ENCODE measurements around the gene FKBP14. TPM values are rescaled to one million over a fixed set of nuclear protein-coding genes. Genes with fewer than 3 reads are reported as not detected.

Gene FKBP14
- total RNA-seq, 1 donor from 2014 or later = 11.7 TPM

DNA sequence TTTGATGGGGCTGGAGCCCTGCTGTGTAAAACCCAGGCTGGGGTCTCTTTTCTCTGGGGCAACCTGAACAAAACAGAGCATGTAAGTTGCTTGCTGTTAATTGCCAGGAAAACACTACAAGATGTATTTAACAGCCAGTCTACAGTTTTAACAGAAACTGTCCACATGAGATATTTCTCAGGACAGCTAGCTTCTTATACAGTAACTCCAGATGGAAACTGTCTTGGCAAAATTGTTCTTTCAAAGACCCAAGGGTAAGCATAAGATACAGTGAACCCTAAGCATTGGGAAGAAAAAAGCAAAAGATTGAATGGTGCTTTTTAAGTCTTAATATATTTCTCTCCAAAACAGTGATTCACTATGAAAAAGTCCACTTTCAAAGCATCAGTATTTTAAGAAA, 8.1 kb downstream of the FKBP14 start:
- Histone ChIP-seq H3K27ac (no peak overlapping the region), H3K27me3 (ENCODE audit: low read depth) (no peaks in the 10 kb centered on the region), H3K9me3 (no peaks in the 10 kb centered on the region), H3K4me3 (no peak overlapping the region), H3K36me3 (peaks cover 24% of the 10 kb centered on the region), H3K4me1 (no peaks in the 10 kb centered on the region)
- TF ChIP-seq, protein P1, sequence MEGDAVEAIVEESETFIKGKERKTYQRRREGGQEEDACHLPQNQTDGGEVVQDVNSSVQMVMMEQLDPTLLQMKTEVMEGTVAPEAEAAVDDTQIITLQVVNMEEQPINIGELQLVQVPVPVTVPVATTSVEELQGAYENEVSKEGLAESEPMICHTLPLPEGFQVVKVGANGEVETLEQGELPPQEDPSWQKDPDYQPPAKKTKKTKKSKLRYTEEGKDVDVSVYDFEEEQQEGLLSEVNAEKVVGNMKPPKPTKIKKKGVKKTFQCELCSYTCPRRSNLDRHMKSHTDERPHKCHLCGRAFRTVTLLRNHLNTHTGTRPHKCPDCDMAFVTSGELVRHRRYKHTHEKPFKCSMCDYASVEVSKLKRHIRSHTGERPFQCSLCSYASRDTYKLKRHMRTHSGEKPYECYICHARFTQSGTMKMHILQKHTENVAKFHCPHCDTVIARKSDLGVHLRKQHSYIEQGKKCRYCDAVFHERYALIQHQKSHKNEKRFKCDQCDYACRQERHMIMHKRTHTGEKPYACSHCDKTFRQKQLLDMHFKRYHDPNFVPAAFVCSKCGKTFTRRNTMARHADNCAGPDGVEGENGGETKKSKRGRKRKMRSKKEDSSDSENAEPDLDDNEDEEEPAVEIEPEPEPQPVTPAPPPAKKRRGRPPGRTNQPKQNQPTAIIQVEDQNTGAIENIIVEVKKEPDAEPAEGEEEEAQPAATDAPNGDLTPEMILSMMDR (IDR thresholded peaks at IDR 0.05) = no peak
- intact Hi-C loops (cut with DNase I) = no loop called here
- DNase-seq (no peak), ATAC-seq (no peak)

DNA sequence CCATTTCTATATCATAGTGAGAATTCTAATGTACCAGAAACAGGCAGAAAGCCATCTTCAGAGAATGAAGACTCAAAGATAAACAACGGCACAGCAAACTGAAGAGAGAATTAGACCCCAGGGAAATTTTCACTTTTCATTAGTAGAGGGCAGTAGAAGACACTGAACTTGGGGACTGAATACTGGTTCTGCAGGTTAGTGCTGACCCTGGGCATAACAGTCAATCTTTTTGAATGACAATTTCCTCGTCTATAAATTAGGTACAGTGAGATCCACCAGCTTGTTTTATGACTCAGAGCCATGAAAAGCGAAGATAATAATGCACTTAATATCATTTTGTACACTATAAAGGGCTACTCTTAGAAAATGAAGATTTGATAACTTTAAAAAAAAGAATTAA, 13.7 kb downstream of the FKBP14 start:
- ATAC-seq (no peak), DNase-seq (no peak)
- intact Hi-C loops (cut with DNase I) = no loop called here
- Histone ChIP-seq H3K27me3 (ENCODE audit: low read depth) (no peaks in the 10 kb centered on the region), H3K4me1 (no peaks in the 10 kb centered on the region), H3K27ac (no peak overlapping the region), H3K36me3 (peaks cover 26% of the 10 kb centered on the region), H3K4me3 (no peak overlapping the region), H3K9me3 (no peaks in the 10 kb centered on the region)
- TF ChIP-seq, protein P1 (IDR thresholded peaks at IDR 0.05) = no peak

DNA sequence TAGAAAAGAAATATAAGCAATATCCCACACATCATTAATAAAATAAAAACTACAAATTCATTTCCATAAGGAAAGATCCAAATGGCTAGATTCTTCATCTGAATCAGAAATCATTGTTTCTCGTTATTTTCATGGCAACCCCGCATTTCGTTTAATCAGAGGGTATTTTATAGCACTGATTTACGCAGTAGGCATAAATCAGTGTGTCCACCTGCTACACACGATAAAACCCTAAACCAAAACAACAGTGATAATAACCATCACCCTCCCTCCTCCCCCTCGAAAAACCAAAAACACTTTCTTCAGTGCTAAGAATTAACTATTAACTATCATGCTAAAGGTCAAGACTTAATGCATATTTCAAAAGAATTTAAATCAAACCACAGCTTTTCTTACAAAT, 16.5 kb downstream of the FKBP14 start:
- DNase-seq (no peak), ATAC-seq (no peak)
- peaks cover 17% of the 10 kb centered on the region for H3K36me3 ChIP-seq
- intact Hi-C loops (cut with DNase I) = no loop called here
- H3K4me3 ChIP-seq = no peak overlapping the region
- H3K27me3 ChIP-seq (ENCODE audit: low read depth) = no peaks in the 10 kb centered on the region
- TF ChIP-seq, protein P1 (IDR thresholded peaks at IDR 0.05) = no peak
- H3K4me1 ChIP-seq = no peaks in the 10 kb centered on the region
- H3K9me3 ChIP-seq = no peaks in the 10 kb centered on the region
- no peak overlapping the region for H3K27ac ChIP-seq

DNA sequence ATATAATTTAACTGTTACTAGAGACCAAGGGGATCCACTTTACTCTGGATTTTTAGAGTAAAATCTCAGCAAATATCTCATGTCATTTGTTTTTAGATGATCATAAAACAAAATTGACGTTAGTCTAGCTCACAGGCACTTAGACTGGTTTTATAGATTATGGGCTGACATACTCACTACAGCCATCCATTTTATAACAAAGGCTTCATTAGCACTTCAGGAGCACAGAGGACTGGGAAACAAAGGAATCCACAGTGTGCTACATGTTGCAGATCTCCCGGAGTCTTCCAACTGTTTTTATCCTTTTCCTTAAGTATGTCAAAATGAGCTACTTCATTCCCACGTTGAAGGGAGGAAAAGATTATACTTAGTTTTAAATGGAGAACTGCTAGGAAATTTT, 21.0 kb downstream of the FKBP14 start:
- TF ChIP-seq, protein P1 (IDR thresholded peaks at IDR 0.05) = no peak
- intact Hi-C loops (cut with DNase I) = no loop called here
- H3K9me3 ChIP-seq = no peaks in the 10 kb centered on the region
- no peaks in the 10 kb centered on the region for H3K27me3 ChIP-seq (ENCODE audit: low read depth)
- H3K36me3 ChIP-seq = no peaks in the 10 kb centered on the region
- DNase-seq (no peak), ATAC-seq (no peak)
- no peak overlapping the region for H3K27ac ChIP-seq
- H3K4me3 ChIP-seq = no peak overlapping the region
- H3K4me1 ChIP-seq = no peaks in the 10 kb centered on the region

DNA sequence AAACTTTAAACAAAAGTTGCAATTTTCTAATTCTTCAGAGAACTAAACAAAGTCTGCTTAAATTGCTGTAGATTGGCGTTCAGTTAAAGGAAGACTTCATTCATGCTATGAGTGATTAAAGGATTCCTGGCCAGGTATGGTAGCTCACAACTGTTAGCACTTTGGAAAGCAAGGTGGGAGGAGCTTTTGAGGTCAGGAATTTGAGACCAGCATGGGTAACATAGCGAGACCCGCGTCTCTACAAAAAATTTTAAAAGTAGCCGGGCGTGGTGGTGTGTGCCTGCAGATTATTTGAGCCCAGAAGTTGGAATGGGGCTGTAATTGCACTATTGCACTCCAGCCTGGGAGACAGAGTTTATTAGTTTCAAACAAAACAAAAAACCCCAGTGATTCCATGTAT, 23.4 kb downstream of the FKBP14 start:
- intact Hi-C loops (cut with DNase I) = no loop called here
- Histone ChIP-seq H3K36me3 (no peaks in the 10 kb centered on the region), H3K4me3 (no peak overlapping the region), H3K4me1 (no peaks in the 10 kb centered on the region), H3K27ac (no peak overlapping the region), H3K9me3 (no peaks in the 10 kb centered on the region), H3K27me3 (ENCODE audit: low read depth) (no peaks in the 10 kb centered on the region)
- TF ChIP-seq, protein P1 (IDR thresholded peaks at IDR 0.05) = no peak
- no peak for DNase-seq
- ATAC-seq = no peak

DNA sequence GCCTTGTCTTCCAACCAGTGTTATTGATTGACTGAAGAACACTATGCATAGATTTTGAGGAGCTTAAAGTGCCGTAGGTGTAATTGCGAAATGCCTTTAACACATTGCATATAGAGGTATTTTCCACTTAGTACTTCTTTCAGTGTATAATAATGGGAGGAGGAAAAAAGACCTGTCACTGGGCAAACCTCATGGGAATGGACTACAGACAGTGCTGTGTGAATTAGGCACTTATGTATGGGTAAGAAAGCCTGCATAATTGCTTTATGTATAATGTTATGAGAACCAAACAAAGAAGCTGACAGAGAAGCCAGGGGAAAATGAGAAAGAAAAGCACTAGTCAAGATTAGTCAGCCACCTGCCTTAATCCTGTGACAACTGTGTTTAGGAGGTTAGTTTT, 24.5 kb downstream of the FKBP14 start:
- H3K27ac ChIP-seq = no peak overlapping the region
- no peak overlapping the region for H3K4me3 ChIP-seq
- intact Hi-C loops (cut with DNase I) = no loop called here
- TF ChIP-seq, protein P1 (IDR thresholded peaks at IDR 0.05) = no peak
- no peaks in the 10 kb centered on the region for H3K4me1 ChIP-seq
- no peak for DNase-seq
- no peaks in the 10 kb centered on the region for H3K9me3 ChIP-seq
- no peaks in the 10 kb centered on the region for H3K27me3 ChIP-seq (ENCODE audit: low read depth)
- no peak for ATAC-seq
- no peaks in the 10 kb centered on the region for H3K36me3 ChIP-seq

Data from lower lobe of right lung (tissue), 2 donors.